Esophagus squamous epithelium (tissue), 5 donors: ENCODE data around the gene SUMO1. TPM values are rescaled to one million over a fixed set of nuclear protein-coding genes. Genes with fewer than 3 reads are reported as not detected.
"Not testable (repeated sequence)": the region's sequence is repeated elsewhere in the genome, so short reads cannot be mapped to it uniquely, and the experiment has no call there.

Experiments used
- DNase-seq: peaks from one replicate; lab custom pipeline; 2025; lab: John Stamatoyannopoulos, UW
- H3K27ac ChIP-seq, 4 donors: fragments of 200-600 bp; sonication (generic); one replicate each; pipeline ENCODE4 v1.5.1; 2016 to 2019; ENCODE audit warnings: mild to moderate bottlenecking in 1 of 4
- H3K27me3 ChIP-seq, 4 donors: fragments of 200-600 bp; sonication (generic); 1 replicate in 3 of 4; 2 replicates in 1 of 4; pipeline versions ENCODE4 v1.5.1 to v1.6.0; 2017 to 2021; ENCODE audit warnings: antibody characterized with exemption in 1 of 4
- H3K36me3 ChIP-seq, 3 donors: fragments of 200-600 bp; sonication (generic); one replicate each; pipeline ENCODE4 v1.5.1; 2016 to 2019
- H3K4me1 ChIP-seq, 3 donors: fragments of 200-600 bp; sonication (generic); one replicate each; pipeline ENCODE4 v1.5.1; 2017 to 2019
- H3K4me3 ChIP-seq, 4 donors: fragments of 200-600 bp; sonication (generic); 1 replicate in 3 of 4; 2 replicates in 1 of 4; pipeline ENCODE4 v1.5.1; 2016 to 2019; ENCODE audit warnings: mild to moderate bottlenecking in 2 of 4, moderate library complexity in 1 of 4
- H3K9me3 ChIP-seq, 3 donors: fragments of 200-600 bp; sonication (generic); one replicate each; pipeline ENCODE4 v1.5.1; 2016 to 2019
- CTCF ChIP-seq, 6 experiments: fragments of 450-650 bp in 4 of 6; fragments of 200-600 bp in 2 of 6; sonication (generic) in 2 of 6; IDR thresholded peaks; one replicate each; pipeline ENCODE4 v1.5.1; 2016 to 2019; ENCODE audit warnings: antibody characterized with exemption in 6 of 6, mild to moderate bottlenecking in 4 of 6, moderate library complexity in 4 of 6
- POLR2A ChIP-seq, 4 donors: fragments of 450-650 bp; IDR thresholded peaks; one replicate each; pipeline ENCODE4 v1.6.1; 2017; ENCODE audit warnings: antibody characterized with exemption in 4 of 4, mild to moderate bottlenecking in 4 of 4, moderate library complexity in 3 of 4
- WGBS, 2 donors: methylation state at CpG; one replicate each; pipeline ENCODE4 v1.1.5; 2018; 5-methylcytosine and 5-hydroxymethylcytosine counted together
- intact Hi-C: fragments of 100-400 bp; cut with DNase I; formaldehyde crosslinking; loops from one replicate; pipeline ENCODE4 v1.15.0; 2022
- total RNA-seq, 4 donors: library from RNA; depleted of rRNA; stranded (reverse); fragments of >200 nt; gene quantifications; one replicate each; pipeline ENCODE4 v1.1.0, GENCODE V29; 2016
- donor health status: DM: yes; HTN: yes; CAD: no.

The SUMO1 gene
- total RNA-seq: 10 to 100 TPM; 28.8 to 82.6 (median 54.0) TPM

- H3K36me3 ChIP-seq: no peaks in the 10 kb centered on the region
- H3K27me3 ChIP-seq: no peaks in the 10 kb centered on the region
- WGBS, 2 donors: 4 to 5% methylated on average over 17 to 25 of the region's 54 CpGs
- no peak for TF ChIP-seq CTCF (IDR thresholded peaks at IDR 0.05)
- peak in 2 of 4 donors; percentile 45 to 76 for TF ChIP-seq POLR2A (IDR thresholded peaks at IDR 0.05)
- no peaks in the 10 kb centered on the region for H3K9me3 ChIP-seq
- H3K4me3 ChIP-seq: peak within 1 kb of the TSS; percentile 78 to 98 (median 89)
- intact Hi-C loops: no loop called here
- peak within 1 kb of the TSS; percentile 86 to 98 (median 96) for H3K27ac ChIP-seq
- DNase-seq: peak; percentile 36
- peaks cover 0 to 35% (median 17%) of the 10 kb centered on the region in 3 donors for H3K4me1 ChIP-seq
Observed at GRCh38 chr2:202238234-202239197, at the start of gene SUMO1. Gene SUMO1 (minus strand): TSS chr2:202238597. CDS start chr2:202238451, 146 bp downstream.

DNA sequence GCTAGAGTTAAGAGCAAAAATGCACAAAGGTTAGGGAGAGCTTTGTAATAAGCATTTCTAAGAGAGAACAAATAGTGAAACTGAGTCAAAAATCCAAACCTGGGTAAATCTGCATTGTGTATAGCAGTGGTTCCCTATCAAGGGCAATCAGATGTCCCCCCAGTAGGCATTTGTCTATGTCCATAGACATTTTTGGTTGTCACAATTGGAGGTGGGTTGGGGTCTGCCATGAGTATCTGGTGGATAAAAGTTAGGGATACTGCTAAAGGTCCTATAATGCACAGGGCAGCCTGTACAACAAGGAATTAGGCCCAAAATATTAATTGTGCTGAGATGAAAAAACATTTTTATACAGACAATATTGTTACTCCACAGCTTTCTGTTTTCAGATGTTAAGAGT is 48.2 kb upstream of the SUMO1 start:
- Histone ChIP-seq H3K4me3 (no peak overlapping the region), H3K27ac (no peak overlapping the region), H3K27me3 (no peaks in the 10 kb centered on the region), H3K36me3 (peaks cover 25 to 100% (median 46%) of the 10 kb centered on the region in 3 donors), H3K4me1 (no peaks in the 10 kb centered on the region), H3K9me3 (no peaks in the 10 kb centered on the region)
- DNase-seq: no peak
- TF ChIP-seq POLR2A (IDR thresholded peaks at IDR 0.05): no peak
- no peak for TF ChIP-seq CTCF (IDR thresholded peaks at IDR 0.05)
- intact Hi-C loops: no loop called here

DNA sequence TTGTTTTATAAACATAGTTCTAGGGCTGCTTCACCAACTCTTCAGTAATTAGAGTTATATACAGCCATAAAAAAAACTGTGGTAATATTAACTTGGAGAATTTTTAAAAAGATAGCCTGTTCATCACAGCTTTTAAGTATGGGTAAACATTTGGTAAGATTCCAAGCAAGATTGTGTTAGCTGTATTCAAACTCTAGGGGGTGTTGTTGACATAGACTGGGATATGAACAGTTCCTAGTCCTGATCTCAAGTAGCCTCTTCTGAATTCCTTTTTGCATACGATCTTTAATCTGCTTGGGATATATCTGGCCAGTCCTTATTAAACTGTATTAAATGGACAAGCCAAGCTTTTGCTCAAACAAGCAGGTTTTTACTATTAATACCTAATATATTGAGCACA is 40.5 kb upstream of the SUMO1 start:
- 29 to 30% methylated on average over 1 of the region's 1 CpG for WGBS, 2 donors
- H3K36me3 ChIP-seq: peaks cover 23 to 80% (median 29%) of the 10 kb centered on the region in 3 donors
- H3K4me3 ChIP-seq: no peak overlapping the region
- peaks cover 0 to 34% (median 9%) of the 10 kb centered on the region in 3 donors for H3K4me1 ChIP-seq
- H3K9me3 ChIP-seq: no peaks in the 10 kb centered on the region
- no peak for DNase-seq
- H3K27me3 ChIP-seq: no peaks in the 10 kb centered on the region
- intact Hi-C loops: no loop called here
- peak in 5 of 6 experiments; percentile 13 to 44 (median 33) for TF ChIP-seq CTCF (IDR thresholded peaks at IDR 0.05)
- TF ChIP-seq POLR2A (IDR thresholded peaks at IDR 0.05): no peak
- H3K27ac ChIP-seq: peak overlapping the region in 2 of 4 donors; percentile 35 to 42

GRCh38 chr2:202278036-202278760 is 39.8 kb upstream of the SUMO1 start:
- WGBS, 2 donors: 37 to 40% methylated on average over 6 of the region's 6 CpGs
- TF ChIP-seq POLR2A (IDR thresholded peaks at IDR 0.05): no peak
- no peak for TF ChIP-seq CTCF (IDR thresholded peaks at IDR 0.05)
- Histone ChIP-seq H3K4me1 (peaks cover 0 to 34% (median 9%) of the 10 kb centered on the region in 3 donors), H3K27me3 (no peaks in the 10 kb centered on the region), H3K4me3 (no peak overlapping the region), H3K27ac (peak overlapping the region; percentile 35 to 51 (median 42)), H3K9me3 (no peaks in the 10 kb centered on the region), H3K36me3 (peaks cover 17 to 73% (median 24%) of the 10 kb centered on the region in 3 donors)
- intact Hi-C loops: no loop called here
- DNase-seq: no peak

DNA sequence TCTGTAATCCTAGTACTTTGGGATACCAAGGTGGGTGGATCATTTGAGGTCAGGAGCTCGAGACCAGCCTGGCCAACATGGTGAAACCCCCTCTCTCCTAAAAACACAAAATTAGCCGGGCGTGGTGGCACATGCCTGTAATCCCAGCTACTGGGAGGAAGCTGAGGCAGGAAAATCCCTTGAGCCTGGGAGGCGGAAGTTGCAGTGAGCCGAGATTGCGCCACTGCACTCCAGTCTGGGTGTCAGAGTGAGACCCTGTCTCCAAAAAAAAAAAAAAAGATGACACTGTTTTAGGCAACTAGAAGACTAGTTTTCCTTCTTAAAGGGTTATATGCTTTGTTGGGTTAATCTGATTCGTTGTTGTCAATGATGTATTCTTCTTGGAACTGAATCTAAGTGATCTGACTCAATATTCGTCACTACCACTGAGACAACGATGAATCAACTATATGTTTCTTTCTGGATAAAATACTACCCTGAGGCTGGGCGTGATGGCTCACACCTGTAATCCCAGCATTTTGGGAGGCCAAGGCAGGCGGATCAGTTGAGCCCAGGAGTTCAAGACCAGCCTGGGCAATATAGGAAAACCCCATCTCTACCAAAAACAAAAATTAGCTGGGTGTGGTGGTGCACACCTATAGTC is 37.8 kb upstream of the SUMO1 start:
- 25 to 43% methylated on average over 10 of the region's 11 CpGs for WGBS, 2 donors
- peak overlapping the region in 3 of 4 donors; percentile 4 to 64 (median 27) for H3K27ac ChIP-seq
- H3K4me3 ChIP-seq, intact Hi-C loops, H3K27me3 ChIP-seq, DNase-seq, H3K9me3 ChIP-seq: not testable (repeated sequence)
- peaks cover 0 to 46% (median 9%) of the 10 kb centered on the region in 3 donors for H3K4me1 ChIP-seq
- peaks cover 7 to 53% (median 12%) of the 10 kb centered on the region in 3 donors for H3K36me3 ChIP-seq
